GM19035 (cell line): ENCODE results near the gene CLPX.
"Not testable (repeated sequence)": the region's sequence is repeated elsewhere in the genome, so short reads cannot be mapped to it uniquely, and the experiment has no call there.

Experiments
- ATAC-seq: cut with Tn5 transposase; IDR thresholded peaks from one replicate; pipeline ENCODE4 v1.9.1; 2021; ENCODE audit not compliant: unreplicated experiment

The CLPX gene

GRCh38 chr15:65175511-65175910 is 9.6 kb downstream of the CLPX start:
- no peak for ATAC-seq

DNA sequence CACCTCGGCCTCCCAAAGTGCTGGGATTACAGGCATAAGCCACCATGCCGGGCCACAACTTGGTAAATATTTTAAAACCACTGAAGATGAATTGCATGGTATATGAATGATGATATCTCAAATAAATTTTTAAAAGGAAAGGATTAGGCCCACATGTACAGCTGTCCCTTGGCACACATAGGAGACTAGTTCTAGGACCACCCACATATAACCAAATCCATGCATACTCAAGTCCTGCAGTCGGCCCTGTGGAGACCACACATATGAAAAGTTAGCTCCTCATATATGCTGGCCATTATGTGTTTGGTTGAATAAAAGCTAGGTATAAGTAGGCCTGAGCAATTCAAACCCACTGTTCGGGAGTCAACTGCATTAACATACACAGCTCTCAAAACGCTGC is 10.6 kb downstream of the CLPX start:
- no peak for ATAC-seq

GRCh38 chr15:65172531-65172930 is 12.6 kb downstream of the CLPX start:
- ATAC-seq, result no peak

DNA sequence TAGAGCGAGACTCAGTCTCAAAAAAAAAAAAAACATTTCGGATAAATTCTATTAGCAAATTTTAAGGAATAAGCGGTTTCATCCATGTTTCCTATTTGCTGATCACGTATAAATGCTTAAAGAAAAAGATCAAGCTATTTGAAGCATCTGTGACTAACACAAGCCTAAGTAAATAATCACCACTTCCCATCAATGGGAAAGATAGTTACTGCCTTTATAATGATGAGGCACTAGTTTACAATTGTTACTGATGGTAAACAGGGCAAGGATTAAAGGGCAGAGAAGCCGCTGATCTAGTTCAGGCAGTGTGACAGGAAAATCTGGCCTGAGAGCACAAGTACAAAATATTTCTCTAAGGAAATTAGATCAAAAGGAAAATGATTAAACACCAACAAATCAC is 13.7 kb downstream of the CLPX start:
- ATAC-seq, result no peak

DNA sequence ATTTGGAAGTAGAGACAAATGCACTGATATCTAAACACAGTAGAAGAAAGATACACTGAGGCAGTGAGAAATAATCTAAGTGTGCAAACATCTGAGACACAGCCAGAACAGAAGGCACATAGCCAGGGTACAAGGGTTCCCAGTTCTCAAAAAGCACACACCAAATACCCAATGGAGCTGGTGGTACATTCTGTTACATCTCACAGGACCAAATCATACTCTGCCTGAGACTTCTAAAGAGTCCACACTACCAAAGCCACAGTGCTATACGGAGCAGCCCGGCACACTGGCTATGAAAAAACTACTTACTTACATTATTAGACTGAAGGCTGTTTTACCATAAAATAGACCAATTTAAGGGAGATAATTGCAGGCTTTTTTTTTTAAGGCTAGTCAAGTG is 19.3 kb downstream of the CLPX start:
- ATAC-seq, result no peak

GRCh38 chr15:65164139-65164538 is 21.0 kb downstream of the CLPX start:
- no peak for ATAC-seq

DNA sequence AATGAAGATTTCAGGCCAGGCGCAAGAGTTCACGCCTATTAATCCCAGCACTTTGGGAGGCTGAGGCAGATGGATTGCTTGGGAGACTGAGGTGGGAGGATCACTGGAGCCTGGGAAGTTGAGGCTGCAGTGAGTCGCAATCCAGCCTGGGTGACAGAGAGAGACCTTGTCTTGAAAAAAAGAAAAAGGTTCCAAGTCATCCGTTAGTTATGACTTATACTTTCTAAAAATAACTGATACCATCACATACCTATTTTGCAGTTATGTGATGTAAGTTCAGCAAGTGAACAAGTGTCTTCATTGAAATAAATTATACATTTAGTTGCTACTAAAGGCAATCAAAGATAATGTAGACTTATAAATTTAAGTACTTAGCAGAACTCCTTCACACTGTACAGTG is 22.1 kb downstream of the CLPX start:
- no peak for ATAC-seq

GRCh38 chr15:65156692-65157091 is 28.4 kb downstream of the CLPX start:
- no peak for ATAC-seq

GRCh38 chr15:65154720-65155119 is 30.4 kb downstream of the CLPX start:
- no peak for ATAC-seq

- no peak for ATAC-seq
Measured at GRCh38 chr15:65147902-65148301, 37.2 kb downstream of the CLPX start.

DNA sequence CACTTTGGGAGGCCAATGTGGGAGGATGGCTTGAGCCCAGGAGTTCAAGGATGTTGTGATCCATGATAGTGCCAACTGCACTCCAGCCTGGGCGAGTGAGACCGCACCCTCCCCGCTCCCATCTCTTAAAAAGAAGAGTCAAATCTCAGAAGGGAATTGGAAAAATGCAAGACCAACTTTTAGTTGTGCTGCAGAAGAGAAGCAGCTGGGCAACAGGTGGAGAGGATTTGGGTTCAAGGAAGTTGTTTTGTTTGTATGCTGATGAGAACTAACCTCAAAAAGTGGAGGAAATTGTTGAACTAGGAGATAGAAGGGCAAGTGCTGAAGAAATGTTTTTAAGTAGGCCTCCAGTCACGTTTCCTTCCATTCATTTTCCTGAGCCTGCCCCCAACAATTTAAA is 38.7 kb downstream of the CLPX start:
- ATAC-seq, result no peak

DNA sequence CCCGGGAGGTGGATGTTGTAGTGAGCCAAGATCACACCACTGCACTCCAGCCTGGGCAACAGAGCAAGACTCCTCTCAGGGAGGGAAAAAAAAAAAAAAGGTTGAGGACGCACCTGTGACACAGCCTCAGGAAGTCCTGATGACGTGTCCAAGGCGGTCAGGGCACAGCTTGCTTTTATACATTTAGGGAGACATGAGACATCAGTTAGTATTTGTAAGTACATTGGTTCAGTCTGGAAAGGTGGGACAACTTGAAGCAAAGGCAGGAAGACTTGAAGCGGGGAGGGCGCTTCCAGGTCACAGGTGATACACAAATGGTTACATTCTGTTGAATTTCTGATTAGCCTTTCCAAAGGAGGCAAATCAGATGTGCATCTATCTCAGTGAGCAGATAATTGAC is 46.5 kb downstream of the CLPX start:
- ATAC-seq, result not testable (repeated sequence)

- ATAC-seq, result not testable (repeated sequence)
Measured at GRCh38 chr15:65137893-65138292, 47.2 kb downstream of the CLPX start.

DNA sequence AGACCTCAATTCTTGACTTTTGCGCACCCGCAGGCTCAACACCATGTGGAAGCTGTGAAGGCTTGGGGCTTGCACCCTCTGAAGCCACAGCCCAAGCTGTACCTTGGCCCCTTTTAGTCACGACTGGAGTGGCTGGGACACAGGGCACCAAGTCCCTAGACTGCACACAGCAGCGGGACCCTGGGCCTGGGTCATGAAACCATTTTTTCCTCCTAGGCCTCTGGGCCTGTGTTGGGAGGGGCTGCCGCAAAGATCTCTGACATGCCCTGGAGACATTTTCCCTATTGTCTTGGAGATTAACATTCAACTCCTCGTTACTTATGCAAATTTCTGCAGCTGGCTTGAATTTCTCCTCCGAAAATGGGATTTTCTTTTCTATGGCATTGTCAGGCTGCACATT is 48.1 kb downstream of the CLPX start:
- ATAC-seq, result not testable (repeated sequence)

GRCh38 chr15:65134538-65134937 is 50.6 kb downstream of the CLPX start:
- ATAC-seq, result no peak

- ATAC-seq, result peak; percentile 94
Measured at GRCh38 chr15:65133548-65134200, 51.5 kb downstream of the CLPX start, which contains the start of gene PDCD7. PDCD7 (minus strand) TSS chr15:65133808; CDS start chr15:65133781, 27 bp downstream.

DNA sequence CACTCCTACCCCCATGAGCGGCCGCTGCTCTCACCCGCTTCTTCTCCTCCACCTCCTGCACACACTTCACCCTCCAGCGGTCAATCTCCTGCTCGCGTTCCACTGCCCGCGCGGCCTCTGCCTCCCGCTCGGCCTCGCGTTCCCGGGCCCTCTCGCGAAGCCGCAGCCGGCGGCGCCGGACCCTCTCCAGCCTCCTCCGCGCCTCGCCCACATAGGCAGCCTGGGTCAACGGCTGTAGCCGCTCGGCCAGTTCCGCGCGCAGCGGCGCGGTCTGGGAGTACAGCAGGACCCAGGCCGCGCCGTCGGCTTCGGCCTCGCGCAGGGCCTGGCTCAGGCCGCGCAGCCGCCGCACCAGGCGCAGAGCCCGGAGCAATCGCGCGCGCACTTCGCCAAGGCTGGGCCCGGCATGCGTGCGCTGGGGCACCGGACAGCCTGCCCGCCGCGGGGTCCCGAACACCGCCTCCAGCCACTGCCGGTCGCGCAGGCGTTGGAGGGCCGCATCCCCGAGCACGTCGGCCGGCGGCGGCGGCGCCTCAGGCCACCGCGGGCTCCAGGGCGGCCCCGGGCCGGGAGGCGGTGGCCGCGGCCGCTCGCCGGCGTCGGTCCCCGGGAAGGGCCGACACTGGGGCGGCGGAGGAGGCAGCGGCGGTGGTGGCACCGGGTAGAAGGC is 52.1 kb downstream of the CLPX start:
- peak; percentile 43 for ATAC-seq

GRCh38 chr15:65130941-65131340 is 54.2 kb downstream of the CLPX start:
- ATAC-seq, result no peak

DNA sequence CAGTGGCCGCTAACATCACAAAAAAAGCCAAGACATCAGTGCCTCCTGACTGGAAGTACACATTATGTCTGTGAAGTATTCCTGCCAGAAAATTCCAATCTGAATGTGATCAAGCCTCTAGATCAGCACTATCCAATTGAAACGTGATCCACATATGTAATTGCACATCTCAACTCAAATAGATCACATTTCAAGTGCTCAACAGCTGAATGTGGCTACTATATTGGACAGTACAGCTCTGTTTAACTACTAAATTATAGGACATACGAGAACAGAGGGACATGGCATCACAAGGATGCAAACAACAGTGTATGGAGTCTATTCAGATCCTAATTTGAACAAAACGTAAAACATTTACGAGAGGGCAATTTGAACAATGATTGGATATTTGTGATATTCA is 69.6 kb downstream of the CLPX start:
- no peak for ATAC-seq

GRCh38 chr15:65115086-65115485 is 70.1 kb downstream of the CLPX start, which contains the start of gene UBAP1L:
UBAP1L (minus strand) TSS chr15:65115200; CDS start chr15:65106215, 8,985 bp downstream.
- ATAC-seq, result no peak

GRCh38 chr15:65110676-65111292 is 74.4 kb downstream of the CLPX start:
- ATAC-seq, result no peak

DNA sequence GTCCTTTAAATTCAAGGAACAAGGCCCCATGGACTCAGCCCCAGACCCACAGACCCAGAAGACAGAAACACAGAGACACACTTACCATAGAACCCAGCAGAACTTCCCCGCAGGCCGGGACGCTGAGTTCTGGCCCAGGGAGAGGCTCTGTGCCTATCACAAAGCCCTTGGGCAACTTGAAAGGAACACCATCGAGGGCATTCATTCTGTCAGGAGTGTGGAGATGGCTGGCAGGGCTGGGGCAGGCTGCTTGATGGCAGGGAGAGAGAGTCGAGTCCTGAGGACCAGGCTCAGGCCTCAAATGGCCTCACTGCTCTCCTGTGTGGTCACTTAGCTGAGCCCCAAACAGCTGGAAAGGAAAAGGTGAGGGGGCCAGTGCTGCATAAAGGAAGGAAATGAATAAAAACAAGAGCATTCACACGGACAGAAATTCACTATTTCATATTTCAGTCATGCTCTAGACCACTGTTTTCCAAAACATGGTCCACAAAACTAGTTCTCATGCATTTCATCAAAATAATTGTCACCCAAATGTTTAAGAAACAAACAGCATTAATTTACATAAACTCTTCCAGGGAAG is 79.0 kb downstream of the CLPX start:
- ATAC-seq, result no peak
